HCEC 1CT (cell line): Measurements from ENCODE around the gene GNAL.
"Not testable (repeated sequence)": the region's sequence is repeated elsewhere in the genome, so short reads cannot be mapped to it uniquely, and the experiment has no call there.

ENCODE experiments used
- DNase-seq: peaks from one replicate; pipeline ENCODE4 v3.0.0-alpha.2; 2017

GNAL gene

DNA sequence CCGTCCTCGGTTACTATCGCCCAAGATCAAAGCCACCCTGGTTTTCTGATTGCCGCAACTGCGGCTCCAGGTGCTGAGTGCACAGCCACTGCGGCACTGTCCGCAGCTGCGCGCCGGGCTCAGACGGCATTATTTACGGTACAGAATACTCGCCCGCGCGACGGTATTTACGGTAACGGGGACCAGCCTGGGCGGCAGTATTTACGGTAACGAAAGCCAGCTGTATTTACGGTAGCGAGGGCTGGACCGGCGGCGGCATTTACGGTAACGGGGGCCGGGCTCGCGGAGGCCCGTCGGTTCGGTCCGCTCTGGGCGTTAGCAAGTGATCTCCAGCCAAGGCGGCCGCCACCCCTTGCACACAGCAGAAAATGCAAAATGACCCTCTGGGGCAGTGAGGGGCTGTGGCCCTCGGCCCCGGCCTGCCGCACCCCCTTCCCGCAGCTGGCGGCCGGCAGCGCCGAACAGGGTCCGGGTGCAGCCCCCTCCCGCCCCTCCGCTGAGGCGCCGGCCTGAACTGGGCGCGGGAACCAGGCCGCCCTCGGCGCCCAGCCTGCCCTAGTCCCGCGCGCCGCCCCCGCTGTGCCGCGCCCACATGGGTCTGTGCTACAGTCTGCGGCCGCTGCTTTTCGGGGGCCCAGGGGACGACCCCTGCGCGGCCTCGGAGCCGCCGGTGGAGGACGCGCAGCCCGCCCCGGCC lies at the start of gene GNAL:
Gene GNAL, plus strand, starts transcription at position 293 of the 697 bp plus-strand sequence. Its CDS starts 300 bp downstream, at position 593.
- peak; percentile 81 for DNase-seq

DNA sequence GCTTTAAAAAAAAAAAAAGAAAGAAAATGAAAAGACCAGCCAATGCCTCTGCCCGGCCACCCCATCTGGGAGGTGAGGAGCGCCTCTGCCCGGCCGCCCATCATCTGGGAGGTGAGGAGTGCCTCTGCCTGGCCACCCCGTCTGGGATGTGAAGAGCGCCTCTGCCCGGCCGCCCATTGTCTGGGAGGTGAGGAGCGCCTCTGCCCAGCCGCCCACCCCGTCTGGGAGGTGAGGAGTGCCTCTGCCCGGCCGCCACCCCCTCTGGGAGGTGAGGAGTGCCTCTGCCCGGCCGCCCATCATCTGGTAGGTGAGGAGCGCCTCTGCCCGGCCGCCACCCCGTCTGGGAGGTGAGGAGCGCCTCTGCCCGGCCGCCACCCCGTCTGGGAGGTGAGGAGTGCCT lies 41.8 kb upstream of the GNAL start:
- DNase-seq: not testable (repeated sequence)

DNA sequence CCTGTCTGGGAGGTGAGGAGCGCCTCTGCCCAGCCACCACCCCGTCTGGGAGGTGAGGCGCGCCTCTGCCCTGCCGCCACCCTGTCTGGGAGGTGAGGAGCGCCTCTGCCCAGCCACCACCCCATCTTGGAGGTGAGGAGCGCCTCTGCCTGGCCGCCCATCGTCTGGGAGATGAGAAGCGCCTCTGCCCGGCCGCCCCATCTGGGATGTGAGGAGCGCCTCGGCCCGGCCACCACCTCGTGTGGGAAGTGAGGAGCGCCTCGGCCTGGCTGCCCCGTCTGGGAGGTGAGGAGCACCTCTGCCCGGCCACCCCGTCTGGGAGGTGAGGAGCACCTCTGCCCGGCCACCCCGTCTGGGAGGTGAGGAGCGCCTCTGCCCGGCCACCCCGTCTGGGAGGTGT lies 41.3 kb upstream of the GNAL start:
- DNase-seq: not testable (repeated sequence)

DNA sequence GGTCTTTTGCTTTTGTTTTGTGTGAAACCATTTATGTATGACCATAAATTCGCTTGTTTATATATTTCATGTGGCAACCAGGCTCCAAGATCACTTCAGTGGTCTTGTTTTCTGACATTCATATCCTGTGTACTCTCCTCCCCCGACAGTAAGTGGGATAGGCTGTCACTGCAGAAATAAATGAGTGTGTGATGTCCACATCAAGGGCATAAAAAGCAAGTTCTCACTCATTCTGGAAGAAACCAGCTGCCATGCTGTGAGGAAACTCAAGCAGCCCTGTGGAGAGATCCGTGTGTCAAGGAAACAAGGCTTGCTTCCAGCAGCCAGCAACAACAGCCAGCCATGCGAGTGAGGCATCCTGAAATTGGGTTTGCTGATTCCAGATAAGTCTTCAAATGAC lies 39.2 kb upstream of the GNAL start:
- no peak for DNase-seq

DNA sequence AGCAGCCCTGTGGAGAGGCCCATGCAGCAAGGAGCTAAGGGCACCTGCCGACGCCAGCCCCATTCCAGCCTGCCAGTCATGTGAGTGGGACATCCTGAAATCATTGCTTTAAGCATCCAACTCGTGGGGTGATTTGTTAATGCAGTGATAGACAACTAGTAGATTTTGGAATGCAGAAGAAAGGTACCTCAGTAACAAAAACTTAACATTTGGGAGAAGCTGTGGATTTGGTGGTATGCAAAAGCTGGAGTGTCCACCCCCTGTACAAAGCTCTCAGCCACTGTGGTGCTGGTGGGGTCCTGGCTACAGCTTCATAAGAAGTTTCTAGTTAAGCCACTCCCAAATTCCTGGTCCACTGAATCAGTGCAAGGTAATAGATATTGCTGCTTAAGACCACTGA lies 37.2 kb upstream of the GNAL start:
- no peak for DNase-seq

DNA sequence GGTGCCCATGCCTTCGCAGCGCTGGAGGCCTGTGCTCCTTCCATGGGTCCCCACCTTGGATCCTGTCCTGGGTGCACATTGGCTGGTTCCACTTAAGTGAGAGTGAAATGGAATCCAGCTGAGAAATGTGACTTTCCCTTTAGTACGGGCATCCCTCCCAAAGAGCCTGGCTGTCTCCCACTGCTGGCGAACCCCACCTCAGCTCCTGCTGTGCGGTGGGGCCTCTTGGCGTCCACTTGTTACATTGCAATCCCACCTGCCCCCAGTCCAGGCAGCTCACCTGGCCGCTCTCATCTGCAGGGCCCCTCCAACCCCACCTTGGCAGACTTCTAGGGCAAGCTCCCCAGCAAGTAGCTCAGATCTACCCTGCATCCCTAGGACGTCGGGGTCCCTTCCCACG lies 35.5 kb upstream of the GNAL start:
- no peak for DNase-seq

DNA sequence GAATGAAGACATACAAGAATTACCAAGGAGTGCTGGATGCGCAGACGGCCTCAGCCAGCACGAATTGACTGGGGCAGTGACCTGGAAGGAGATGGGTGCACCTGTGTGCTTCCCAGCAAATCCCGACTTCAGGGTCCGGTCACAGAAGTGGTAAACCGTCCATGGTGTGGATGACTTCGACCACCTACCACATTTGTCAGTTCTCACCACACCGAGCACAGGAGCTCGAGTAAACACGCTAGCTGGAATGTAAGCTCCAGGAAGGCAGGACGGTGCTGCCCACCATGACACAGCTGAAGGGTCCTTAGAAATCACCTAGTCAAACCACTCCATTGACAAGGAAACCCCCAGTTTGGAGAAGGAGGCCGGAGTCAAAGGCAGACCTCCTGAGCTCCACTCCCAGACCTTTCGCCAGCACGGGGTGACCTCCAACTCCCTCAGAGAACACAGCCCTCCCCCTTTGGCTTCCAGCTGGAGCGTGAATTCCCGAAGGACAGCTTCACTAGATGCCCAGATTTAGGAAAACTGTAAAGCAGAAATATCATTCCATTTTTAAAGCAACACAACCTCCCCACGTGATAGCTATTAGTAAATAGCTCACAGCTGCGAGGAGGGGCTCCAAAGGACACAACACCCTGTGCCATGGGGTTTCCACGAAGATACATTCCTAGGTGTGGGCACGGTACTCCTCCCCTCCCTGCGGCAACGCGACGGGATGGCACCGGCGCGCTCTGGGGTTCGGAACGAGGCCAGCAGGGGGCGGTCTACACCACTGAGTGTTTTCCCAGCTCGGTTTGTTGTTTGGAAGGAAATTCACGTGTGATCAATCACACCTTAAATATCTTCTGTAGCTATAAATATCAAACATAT lies 34.1 kb upstream of the GNAL start:
- DNase-seq: no peak

DNA sequence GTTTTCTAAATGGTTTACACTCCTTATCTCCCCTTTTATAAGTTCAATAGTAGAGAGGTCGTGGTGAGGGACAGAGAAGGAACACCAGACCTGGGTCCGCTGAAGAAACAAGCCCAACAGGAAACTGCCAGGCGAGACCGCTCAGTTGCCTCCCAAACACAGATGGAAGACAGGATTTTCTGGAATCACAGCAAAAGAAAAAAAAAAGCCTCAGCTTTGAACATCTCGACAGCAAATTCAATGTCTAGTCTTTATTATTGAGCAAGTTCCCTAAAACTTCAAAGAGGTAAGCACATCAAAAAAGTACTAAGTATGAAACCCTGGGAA lies 33.5 kb upstream of the GNAL start:
- DNase-seq: no peak

DNA sequence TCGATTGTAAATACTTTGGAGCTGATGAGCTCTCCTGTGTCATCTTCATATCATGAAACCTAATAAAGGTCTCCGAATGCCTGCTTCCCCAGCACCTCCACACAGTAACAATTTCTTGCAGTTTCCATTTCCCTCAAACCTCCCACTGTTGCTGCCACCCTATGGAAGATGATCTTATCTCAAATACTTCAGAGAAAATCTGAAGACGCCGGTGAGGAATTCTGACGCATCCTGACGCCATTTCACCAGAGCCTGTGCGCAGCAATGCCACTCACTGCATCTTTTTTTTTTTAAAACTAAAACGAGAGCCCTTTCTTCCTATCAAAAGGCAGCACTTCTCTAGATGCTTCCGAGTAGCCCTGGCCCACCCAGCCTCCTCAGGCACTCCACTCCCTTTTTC lies 31.9 kb upstream of the GNAL start:
- no peak for DNase-seq

DNA sequence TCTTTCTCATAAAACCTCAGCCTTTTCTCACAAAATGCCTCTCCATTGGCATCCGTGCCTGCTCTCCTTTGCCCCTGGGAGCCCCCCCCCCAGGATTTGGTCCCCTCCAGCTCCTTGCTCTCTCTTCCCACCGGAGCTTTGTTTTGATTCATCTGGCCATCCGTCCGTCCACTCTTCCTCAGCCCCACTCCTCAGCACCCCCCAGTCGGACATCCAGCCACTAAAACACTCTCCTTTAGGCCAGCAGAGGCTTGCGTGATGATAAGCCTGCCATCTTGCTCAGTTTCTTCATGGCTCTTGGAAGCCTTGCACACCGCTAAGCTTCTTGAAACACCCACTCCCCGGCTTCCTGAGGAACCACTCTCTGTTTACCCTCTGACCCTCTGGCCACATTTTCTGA lies 31.5 kb upstream of the GNAL start:
- no peak for DNase-seq

DNA sequence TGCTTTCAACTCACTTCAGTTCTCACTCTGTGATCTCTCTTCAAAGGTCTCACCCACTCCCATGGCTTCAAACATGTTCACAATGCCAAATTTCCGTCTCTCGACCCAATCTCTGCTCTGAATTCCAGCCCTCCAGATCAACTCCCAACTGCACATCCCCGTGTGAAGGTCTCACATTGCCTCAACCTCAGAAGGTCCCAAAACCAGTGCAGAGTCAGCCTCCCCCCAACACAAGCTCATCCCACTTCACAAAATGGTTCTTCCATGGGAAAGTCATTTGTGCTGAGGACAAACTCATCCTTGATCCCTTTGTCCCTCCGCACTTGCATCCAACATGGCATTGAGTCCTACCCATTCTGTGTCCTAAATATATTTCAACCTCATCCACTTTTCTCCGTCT lies 31.0 kb upstream of the GNAL start:
- no peak for DNase-seq

DNA sequence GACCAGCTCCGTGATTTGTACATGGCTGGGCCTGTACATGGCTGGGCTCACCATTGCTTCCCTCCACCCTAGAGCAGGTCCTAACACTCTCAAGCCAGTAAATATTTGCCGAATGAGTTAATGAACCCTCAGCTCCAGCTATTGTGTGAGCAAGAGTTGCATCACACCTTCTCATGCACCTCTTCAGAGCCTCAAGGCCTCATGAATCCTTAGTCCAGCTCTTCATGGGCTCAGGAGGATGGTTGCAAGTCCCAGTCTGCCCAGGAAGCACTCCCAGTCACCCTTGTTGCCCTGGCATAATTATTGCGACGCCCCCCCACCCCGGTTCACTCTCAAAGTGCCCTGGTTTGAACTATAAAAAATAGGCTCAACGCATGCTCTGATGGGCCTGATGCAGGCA lies 30.1 kb upstream of the GNAL start:
- no peak for DNase-seq

DNA sequence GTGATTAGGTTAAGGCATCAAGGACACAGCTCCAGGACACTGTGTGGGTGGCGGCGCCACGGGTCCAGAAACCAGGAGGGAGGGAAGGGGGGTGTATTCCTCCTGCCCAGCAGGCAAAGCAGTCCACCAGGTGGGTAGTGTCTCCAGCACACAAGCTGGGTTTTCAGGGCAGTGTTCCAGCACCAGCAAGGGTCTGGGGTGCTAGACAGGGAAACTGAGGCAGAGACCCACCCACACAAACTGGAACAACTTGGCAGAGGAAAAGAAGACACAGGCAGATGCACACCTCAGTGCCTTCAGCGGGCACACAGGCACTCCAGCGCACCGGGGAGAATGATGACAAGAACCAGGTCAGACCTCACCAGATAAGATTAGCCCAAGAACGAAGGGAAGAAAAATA lies 28.4 kb upstream of the GNAL start:
- no peak for DNase-seq

DNA sequence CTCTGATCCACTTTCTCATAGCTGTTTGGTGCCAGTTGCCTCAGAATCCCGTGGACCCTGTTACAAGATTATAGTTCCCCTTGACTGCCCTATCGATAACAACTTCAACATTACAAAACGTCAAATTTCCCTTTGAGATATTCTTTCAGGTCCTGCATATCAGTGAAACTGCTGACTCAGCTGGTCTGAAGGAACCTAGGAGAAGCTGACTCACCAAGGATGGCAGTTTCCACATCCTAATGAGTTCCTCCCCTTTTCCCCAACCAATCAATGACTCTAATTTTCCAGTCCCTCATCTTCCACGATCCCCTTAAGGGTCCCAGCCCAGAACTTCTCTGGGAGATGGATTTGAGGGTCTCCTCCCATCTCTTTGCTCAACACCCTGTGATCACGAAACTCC lies 27.6 kb upstream of the GNAL start:
- no peak for DNase-seq

DNA sequence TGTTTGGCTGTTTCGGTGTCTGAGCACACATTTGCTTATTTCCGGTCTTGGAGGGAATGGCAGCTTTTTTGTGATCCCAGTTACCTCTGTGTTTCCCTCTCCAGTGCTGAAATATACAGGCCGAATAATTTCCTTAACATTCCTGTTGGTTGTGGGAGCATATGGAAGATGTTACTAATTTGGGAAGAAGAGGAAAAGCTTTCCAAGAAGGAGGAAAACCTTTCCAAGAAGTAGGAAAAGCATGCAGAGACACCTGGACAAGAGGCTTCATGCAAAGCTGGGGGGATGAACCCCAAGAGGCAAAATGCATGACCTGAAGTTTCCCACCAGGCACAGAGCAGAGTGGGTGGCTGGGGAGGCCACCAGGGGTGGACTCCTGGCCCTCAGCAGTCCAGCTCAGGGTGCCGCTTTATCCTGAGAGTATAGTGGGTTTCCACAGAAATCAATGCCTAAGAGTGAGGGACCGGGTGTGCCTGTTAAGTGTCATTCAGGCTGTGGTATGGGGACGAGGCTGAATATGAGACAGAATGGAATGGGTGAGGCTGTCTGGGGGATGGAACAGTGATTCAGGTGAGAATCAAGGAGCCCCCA lies 25.5 kb upstream of the GNAL start:
- DNase-seq: no peak

DNA sequence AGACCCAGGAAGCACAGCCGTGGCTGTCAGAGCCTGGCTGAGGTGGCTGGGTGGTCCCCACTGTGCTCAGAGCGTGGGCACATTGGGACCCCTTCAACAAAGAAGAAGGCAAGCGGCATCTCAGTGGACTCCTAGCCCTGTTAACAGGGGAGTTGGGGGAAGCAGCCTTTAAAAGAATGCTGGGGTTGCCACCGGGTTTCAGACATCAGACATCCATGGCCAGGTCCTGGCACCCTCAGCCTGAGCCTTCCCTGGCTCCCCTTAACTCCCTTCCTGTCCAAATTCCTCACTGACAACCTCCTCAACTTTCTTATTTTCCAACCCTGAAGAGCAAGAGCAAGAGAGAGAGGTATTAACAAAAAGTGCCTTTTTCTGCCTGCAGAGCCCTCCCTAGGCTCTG lies 24.8 kb upstream of the GNAL start:
- no peak for DNase-seq

DNA sequence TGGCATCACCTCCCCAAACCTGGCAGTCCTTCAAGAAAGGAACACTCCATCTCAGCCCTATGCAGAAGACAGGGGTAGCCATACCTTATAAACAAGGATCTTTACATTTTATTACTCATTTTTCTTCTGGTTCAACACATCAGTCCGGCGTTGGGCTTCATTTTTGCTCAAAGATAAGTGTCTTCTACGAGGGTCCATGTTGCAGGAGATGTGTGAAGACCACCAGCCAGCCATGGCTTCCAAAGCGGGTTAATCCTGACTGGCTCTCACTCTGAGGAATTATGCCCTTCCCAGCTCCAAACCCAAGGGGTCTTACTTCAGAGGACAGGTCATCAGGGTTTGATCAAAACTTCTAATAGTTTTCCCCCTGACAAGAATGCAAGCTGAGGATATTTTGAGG lies 23.9 kb upstream of the GNAL start:
- no peak for DNase-seq

DNA sequence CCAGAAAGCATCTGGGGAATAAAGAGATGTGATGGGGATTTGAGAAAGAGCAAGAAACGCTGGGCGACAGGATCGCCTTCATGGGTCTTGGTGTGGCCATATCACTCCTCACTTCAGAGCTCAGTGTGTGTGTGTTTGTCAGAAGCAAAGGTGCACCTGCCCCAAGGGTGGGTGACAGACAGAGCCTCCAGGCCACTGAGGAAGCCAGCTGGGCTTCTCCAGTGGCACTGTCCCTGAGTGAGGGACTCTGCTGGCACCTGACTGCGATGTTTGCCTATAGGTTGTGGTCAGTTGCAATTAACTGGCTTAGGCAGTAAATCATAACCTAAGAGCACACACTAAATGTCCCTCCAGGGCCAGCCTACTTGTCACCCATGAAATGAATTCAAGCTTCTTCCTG lies 23.5 kb upstream of the GNAL start:
- no peak for DNase-seq

DNA sequence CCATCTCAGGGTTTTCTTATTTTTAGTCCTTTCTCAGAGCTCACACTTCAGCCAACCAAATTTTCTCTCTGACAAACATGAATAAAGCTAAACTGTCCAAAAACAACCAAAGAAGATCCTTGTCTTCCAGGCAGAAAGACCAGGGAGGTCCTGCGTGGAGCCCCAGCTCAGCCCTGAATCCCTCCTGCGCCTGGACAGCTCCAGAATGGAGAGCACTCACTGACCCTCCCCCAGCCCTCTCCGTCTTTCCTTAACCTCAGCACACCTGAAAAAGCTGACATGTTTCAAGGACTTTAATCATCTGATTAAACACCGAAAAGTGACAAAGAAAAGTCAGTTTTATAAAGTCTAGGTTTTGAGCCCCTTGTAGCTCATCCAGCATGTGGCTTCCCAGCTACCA lies 22.9 kb upstream of the GNAL start:
- no peak for DNase-seq

DNA sequence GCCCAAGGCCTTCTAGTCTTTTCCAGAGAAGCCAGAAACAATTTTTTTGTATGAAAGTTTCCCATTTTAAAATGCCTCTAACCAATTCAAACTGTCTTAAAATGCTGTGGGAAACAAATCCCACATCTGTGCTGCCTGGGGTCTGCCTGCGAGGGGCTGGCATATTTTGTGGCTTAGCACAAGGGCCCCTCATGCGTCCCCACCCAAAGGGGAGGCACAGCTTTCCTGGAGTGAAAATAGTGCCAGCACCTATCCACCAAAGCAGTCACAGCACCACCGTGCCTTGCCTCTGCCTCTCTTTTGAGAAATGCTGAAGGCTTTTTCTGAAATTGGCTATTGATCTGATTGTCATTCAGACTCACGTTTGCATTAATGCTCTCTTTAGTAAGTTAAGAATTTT lies 22.2 kb upstream of the GNAL start:
- no peak for DNase-seq

DNA sequence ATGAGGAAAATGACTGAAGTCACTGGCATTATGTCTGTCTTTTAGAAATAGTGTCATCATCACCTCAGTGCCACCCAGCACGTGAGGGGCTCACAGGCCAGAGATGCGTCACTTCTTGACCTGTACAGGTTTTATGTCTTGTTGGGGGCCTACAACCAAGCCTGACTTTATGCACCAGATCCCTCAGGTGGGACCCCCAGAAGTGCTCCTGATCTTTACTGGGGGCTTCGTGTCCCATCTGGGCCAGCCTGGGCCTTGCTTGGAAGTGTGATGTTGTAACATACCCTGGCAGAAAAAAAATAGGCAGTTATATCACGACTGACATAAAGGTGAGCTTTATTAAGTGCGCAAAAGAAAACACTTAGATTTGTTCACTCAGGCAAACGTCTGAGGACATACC lies 21.5 kb upstream of the GNAL start:
- DNase-seq: no peak

DNA sequence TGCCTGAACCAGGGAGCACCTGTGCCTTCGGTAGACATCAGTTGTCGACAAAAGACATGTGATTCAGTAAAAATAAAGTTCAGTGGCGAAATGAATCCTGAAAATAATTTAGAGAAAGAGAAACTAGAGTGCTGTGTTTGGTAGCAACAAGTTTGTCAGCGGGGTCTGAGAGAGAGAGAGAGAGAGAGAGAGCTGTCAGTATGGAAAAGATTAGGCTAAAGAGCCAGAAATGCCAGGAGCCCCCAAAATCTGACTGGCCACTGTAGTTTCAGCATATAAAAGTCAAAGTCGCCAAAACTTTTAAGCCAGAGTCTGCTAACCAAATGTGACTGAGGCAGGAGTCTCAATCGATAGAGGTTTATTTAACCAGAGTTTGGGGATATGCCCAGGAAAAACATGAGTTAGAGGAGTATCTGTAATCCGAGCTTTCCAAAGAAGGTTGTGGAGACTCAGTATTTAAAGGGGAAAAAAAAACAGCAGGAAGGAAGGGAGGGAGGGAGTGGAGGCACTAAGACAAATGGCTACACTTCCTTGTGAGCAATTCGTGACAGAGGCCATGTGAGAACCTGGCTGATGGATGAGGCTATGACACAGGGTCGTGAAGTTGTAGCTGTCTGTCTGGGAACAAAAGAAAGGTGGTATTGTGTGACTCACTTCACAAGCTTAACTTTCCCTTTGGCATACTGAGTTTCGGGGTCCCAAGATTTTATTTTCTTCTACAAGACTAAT lies 20.5 kb upstream of the GNAL start:
- DNase-seq: no peak

DNA sequence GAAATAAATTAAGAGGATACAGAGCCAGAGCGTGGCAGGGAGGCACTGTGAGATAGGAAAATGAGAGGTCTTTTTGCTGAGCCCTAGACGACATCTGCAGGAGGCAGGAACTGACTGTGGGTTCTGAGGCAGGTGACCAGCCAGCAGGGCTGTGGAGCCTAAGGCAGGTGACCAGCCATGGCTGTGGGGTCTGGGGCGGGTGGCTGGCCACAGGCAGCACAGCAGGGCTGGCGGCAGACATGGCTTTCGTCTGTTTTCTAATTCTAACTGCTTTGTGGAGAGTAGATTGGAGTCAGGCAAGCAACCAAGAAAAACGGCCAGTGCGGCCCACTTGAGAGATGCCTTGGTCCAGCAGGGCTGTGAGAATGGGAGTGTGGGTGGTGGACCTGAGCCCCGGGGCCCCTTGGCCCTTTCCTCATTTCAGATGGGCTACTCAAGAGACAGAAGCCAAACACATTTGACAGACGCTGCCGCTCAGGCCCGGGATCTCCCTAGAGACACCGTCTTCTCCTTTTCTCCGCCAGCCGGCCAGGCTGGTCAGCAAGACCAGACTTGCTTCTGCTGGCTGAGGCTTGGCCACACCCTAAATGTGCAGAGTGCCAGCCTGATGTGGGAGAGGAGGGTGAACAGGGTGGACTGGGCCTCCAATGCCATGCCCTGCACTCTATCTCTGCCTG lies 19.7 kb upstream of the GNAL start:
- DNase-seq: no peak
